Loucy (cell line): ENCODE data around the gene BEX2.
"Not testable (repeated sequence)": the region's sequence is repeated elsewhere in the genome, so short reads cannot be mapped to it uniquely, and the experiment has no call there.

Source experiments
- H2AFZ ChIP-seq: fragments of 200-600 bp; sonication (generic); 2 replicates; pipeline ENCODE4 v1.6.0; 2016; ENCODE audit warnings: antibody characterized with exemption, mild to moderate bottlenecking, low read length, moderate library complexity
- H3F3A ChIP-seq: fragments of 200-600 bp; 2 replicates; pipeline ENCODE4 v1.6.0; 2016; ENCODE audit warnings: antibody characterized with exemption, low read depth, mild to moderate bottlenecking
- H3K27me3 ChIP-seq: fragments of 200-600 bp; sonication (generic); 2 replicates; pipeline ENCODE4 v1.6.1; 2014; ENCODE audit warnings: low read length, mild to moderate bottlenecking; ENCODE audit not compliant: insufficient read depth, poor library complexity, severe bottlenecking
- H3K36me3 ChIP-seq: fragments of 200-600 bp; sonication (generic); 2 replicates; pipeline ENCODE4 v1.6.1; 2016; ENCODE audit warnings: low read length; ENCODE audit not compliant: insufficient read depth
- H3K4me1 ChIP-seq: fragments of 200-600 bp; sonication (generic); 2 replicates; pipeline ENCODE4 v1.5.1; 2014; ENCODE audit warnings: low read length, mild to moderate bottlenecking; ENCODE audit not compliant: insufficient read depth, poor library complexity, severe bottlenecking
- H3K4me2 ChIP-seq: fragments of 200-600 bp; sonication (generic); 2 replicates; pipeline ENCODE4 v1.6.0; 2014; ENCODE audit warnings: antibody characterized with exemption, low read length, low read depth, mild to moderate bottlenecking; ENCODE audit not compliant: poor library complexity, severe bottlenecking
- H3K4me3 ChIP-seq: fragments of 200-600 bp; sonication (generic); 2 replicates; pipeline ENCODE4 v1.5.1; 2014; ENCODE audit warnings: low read length, mild to moderate bottlenecking, mixed read lengths; ENCODE audit not compliant: poor library complexity, severe bottlenecking
- H3K79me2 ChIP-seq: fragments of 200-600 bp; sonication (generic); 2 replicates; pipeline ENCODE4 v1.6.1; 2014; ENCODE audit warnings: low read length; ENCODE audit not compliant: insufficient read depth
- H3K9ac ChIP-seq: fragments of 200-600 bp; sonication (generic); 2 replicates; pipeline ENCODE4 v1.6.0; 2014; ENCODE audit warnings: mild to moderate bottlenecking, low read depth, low read length, moderate library complexity; ENCODE audit not compliant: poor library complexity, severe bottlenecking
- H3K9me2 ChIP-seq: fragments of 200-600 bp; sonication (generic); replicated peaks from 2 replicates; pipeline ENCODE4 v1.6.1; 2016; ENCODE audit warnings: low read depth, low read length, mixed read lengths
- H3K9me3 ChIP-seq: fragments of 200-600 bp; sonication (generic); 2 replicates; pipeline ENCODE4 v1.6.1; 2014; ENCODE audit warnings: mild to moderate bottlenecking, antibody characterized with exemption, low read length, low read depth; ENCODE audit not compliant: insufficient read depth
- H4K20me1 ChIP-seq: fragments of 200-600 bp; sonication (generic); 2 replicates; pipeline ENCODE4 v1.6.0; 2014; ENCODE audit warnings: antibody characterized with exemption, low read length, mild to moderate bottlenecking; ENCODE audit not compliant: insufficient read depth, poor library complexity, severe bottlenecking
- EZH2phosphoT487 ChIP-seq: fragments of 200-600 bp; IDR thresholded peaks from 2 replicates; pipeline ENCODE4 v1.6.1; 2018; ENCODE audit warnings: antibody characterized with exemption, mild to moderate bottlenecking, moderate library complexity, borderline replicate concordance
- TF ChIP-seq, protein P1 (sequence below): fragments of 200-600 bp; sonication (generic); conservative IDR thresholded peaks from 2 replicates; pipeline ENCODE4 v1.5.1; 2014; ENCODE audit warnings: mild to moderate bottlenecking, antibody characterized with exemption, low read length

The BEX2 gene

GRCh38 chrX:103311399-103311780 lies 600 bp upstream of the BEX2 start:
- H3K4me3 ChIP-seq: no peak overlapping the region
- H3K9ac ChIP-seq: no peak overlapping the region
- no peak overlapping the region for H2AFZ ChIP-seq
- no peaks in the 10 kb centered on the region for H3K27me3 ChIP-seq
- H3K9me2 ChIP-seq: no peaks in the 10 kb centered on the region
- H3F3A ChIP-seq: no peaks in the 10 kb centered on the region
- H4K20me1 ChIP-seq: no peaks in the 10 kb centered on the region
- H3K79me2 ChIP-seq: no peaks in the 10 kb centered on the region
- TF ChIP-seq, protein P1, sequence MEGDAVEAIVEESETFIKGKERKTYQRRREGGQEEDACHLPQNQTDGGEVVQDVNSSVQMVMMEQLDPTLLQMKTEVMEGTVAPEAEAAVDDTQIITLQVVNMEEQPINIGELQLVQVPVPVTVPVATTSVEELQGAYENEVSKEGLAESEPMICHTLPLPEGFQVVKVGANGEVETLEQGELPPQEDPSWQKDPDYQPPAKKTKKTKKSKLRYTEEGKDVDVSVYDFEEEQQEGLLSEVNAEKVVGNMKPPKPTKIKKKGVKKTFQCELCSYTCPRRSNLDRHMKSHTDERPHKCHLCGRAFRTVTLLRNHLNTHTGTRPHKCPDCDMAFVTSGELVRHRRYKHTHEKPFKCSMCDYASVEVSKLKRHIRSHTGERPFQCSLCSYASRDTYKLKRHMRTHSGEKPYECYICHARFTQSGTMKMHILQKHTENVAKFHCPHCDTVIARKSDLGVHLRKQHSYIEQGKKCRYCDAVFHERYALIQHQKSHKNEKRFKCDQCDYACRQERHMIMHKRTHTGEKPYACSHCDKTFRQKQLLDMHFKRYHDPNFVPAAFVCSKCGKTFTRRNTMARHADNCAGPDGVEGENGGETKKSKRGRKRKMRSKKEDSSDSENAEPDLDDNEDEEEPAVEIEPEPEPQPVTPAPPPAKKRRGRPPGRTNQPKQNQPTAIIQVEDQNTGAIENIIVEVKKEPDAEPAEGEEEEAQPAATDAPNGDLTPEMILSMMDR: no peak
- TF ChIP-seq EZH2phosphoT487: no peak
- no peaks in the 10 kb centered on the region for H3K4me1 ChIP-seq
- H3K4me2 ChIP-seq: no peak overlapping the region
- no peaks in the 10 kb centered on the region for H3K9me3 ChIP-seq
- H3K36me3 ChIP-seq: no peaks in the 10 kb centered on the region

DNA sequence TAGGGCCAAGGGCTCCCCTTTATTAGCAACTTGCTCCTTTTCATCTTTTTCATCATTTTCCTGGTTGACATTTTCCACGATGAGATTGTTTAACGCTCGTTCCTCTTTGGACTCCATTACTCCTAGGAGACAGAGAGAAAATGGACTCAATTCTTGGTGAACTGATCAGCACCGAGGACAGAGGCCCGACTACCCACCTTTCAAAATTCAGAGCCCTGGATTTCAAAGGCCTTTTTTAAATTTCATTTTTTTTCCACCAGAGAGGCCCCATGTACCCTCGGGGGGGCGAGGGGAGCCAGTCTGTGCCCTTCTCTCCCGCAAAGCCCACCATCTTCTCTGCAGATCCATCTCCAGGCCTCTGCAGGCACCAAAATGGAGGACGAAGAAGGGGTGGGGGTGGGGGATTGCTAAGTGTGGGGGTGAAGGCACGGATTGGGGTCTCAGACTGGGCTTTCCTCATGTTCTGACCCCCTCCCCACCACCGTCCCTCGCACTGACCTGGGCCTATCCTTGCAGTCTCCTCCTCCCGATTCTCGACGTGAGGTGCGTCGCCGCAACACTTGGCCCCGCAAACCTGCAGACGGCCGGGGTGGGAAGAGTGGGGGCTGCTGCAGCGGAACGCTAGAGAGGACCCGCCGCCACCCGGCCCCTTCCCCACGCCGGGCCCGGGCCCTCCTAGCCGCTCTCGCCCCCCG lies 783 bp downstream of the BEX2 start:
- no peak overlapping the region for H2AFZ ChIP-seq
- no peaks in the 10 kb centered on the region for H3K4me1 ChIP-seq
- H3F3A ChIP-seq: no peaks in the 10 kb centered on the region
- no peak overlapping the region for H3K4me2 ChIP-seq
- no peaks in the 10 kb centered on the region for H3K9me3 ChIP-seq
- H4K20me1 ChIP-seq: no peaks in the 10 kb centered on the region
- H3K9ac ChIP-seq: no peak overlapping the region
- TF ChIP-seq EZH2phosphoT487: no peak
- TF ChIP-seq, protein P1: no peak
- H3K79me2 ChIP-seq: no peaks in the 10 kb centered on the region
- no peaks in the 10 kb centered on the region for H3K9me2 ChIP-seq
- H3K27me3 ChIP-seq: no peaks in the 10 kb centered on the region
- no peak overlapping the region for H3K4me3 ChIP-seq
- no peaks in the 10 kb centered on the region for H3K36me3 ChIP-seq

GRCh38 chrX:103305666-103306065 lies 5.1 kb downstream of the BEX2 start:
- H3K4me1 ChIP-seq, H4K20me1 ChIP-seq, H3K9ac ChIP-seq, H3K27me3 ChIP-seq, H3F3A ChIP-seq, H3K79me2 ChIP-seq, H3K36me3 ChIP-seq, H3K4me3 ChIP-seq, H3K9me3 ChIP-seq, H3K9me2 ChIP-seq, H3K4me2 ChIP-seq, H2AFZ ChIP-seq: not testable (repeated sequence)

DNA sequence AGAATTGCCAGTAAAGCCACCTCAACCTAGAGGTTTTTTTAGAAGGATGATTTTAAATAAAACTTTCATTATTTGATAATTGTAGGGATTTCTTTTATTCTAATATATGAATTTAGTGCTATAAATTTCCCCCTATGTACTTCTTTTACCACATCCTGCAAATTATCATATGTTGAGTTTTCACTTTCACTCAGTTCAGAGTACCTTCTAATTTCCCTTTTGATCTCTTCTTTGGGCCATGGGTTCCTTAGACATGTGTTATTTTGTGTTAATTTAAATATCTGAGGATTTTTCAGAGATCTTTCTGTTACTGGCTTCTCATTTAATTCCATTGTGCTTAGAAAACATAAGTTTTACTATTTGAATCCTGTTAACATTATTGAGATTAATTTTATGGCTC lies 6.1 kb downstream of the BEX2 start:
- Histone ChIP-seq H3K27me3 (no peaks in the 10 kb centered on the region), H3K36me3 (no peaks in the 10 kb centered on the region), H3K4me2 (no peak overlapping the region), H3K9me3 (no peaks in the 10 kb centered on the region), H3K9ac (no peak overlapping the region), H3K9me2 (no peaks in the 10 kb centered on the region), H4K20me1 (no peaks in the 10 kb centered on the region), H3K4me1 (no peaks in the 10 kb centered on the region), H3K79me2 (no peaks in the 10 kb centered on the region), H3F3A (no peaks in the 10 kb centered on the region), H3K4me3 (no peak overlapping the region), H2AFZ (no peak overlapping the region)
- no peak for TF ChIP-seq EZH2phosphoT487
- TF ChIP-seq, protein P1: no peak
